SU-DHL-6 (cell line): Measurements from ENCODE around the gene KCNK4.
"Not testable (repeated sequence)": the region's sequence is repeated elsewhere in the genome, so short reads cannot be mapped to it uniquely, and the experiment has no call there.

Experiments used
- H2AFZ ChIP-seq: fragments of 200-600 bp; sonication (generic); 2 replicates; pipeline ENCODE4 v1.6.1; 2014; ENCODE audit warnings: low read depth, mild to moderate bottlenecking, moderate library complexity, mixed read lengths, antibody characterized with exemption, low read length; ENCODE audit not compliant: severe bottlenecking
- H3F3A ChIP-seq: fragments of 200-600 bp; shearing (Covaris generic); 2 replicates; pipeline ENCODE4 v1.6.0; 2016; ENCODE audit warnings: antibody characterized with exemption, mild to moderate bottlenecking; ENCODE audit not compliant: insufficient read depth
- H3K27ac ChIP-seq: fragments of 200-600 bp; sonication (generic); 2 replicates; pipeline ENCODE4 v1.5.1; 2016; ENCODE audit warnings: low read depth, mild to moderate bottlenecking, low read length, moderate library complexity, mixed read lengths
- H3K27me3 ChIP-seq: fragments of 200-600 bp; sonication (generic), shearing (Covaris generic); 2 replicates; pipeline ENCODE4 v1.6.0; 2014; ENCODE audit warnings: mild to moderate bottlenecking, low read length
- H3K36me3 ChIP-seq: fragments of 200-600 bp; sonication (generic); 2 replicates; pipeline ENCODE4 v1.6.1; 2014; ENCODE audit warnings: mild to moderate bottlenecking, low read length, mixed read lengths
- H3K4me2 ChIP-seq: fragments of 300-600, 200-600 bp; shearing (Covaris generic), sonication (generic); 2 replicates; pipeline ENCODE4 v1.6.0; 2014; ENCODE audit warnings: low read length, low read depth, mild to moderate bottlenecking; ENCODE audit not compliant: poor library complexity, severe bottlenecking
- H3K4me3 ChIP-seq: fragments of 200-600 bp; sonication (generic); 2 replicates; pipeline ENCODE4 v1.5.1; 2014; ENCODE audit warnings: antibody characterized with exemption, low read length, mild to moderate bottlenecking, mixed read lengths; ENCODE audit not compliant: insufficient read depth, poor library complexity, severe bottlenecking
- H3K79me2 ChIP-seq: fragments of 200-600 bp; sonication (generic); 2 replicates; pipeline ENCODE4 v1.6.1; 2014; ENCODE audit warnings: mild to moderate bottlenecking, low read length, moderate library complexity; ENCODE audit not compliant: insufficient read depth
- H3K9ac ChIP-seq: fragments of 200-600 bp; sonication (generic); 2 replicates; pipeline ENCODE4 v1.7.0; 2014; ENCODE audit warnings: mild to moderate bottlenecking, low read length
- H3K9me2 ChIP-seq: fragments of 200-600 bp; sonication (generic); replicated peaks from 2 replicates; pipeline ENCODE4 v1.6.1; 2014; ENCODE audit warnings: low read length; ENCODE audit not compliant: insufficient read depth
- H3K9me3 ChIP-seq: fragments of 200-600 bp; sonication (generic); 2 replicates; pipeline ENCODE4 v1.6.1; 2014; ENCODE audit warnings: low read length, mixed read lengths; ENCODE audit not compliant: insufficient read depth
- H4K20me1 ChIP-seq: fragments of 200-600 bp; sonication (generic); 2 replicates; pipeline ENCODE4 v1.6.1; 2014; ENCODE audit warnings: low read depth, mild to moderate bottlenecking, antibody characterized with exemption, low read length, moderate library complexity, mixed read lengths
- CTCF ChIP-seq: fragments of 200-600 bp; sonication (generic); IDR thresholded peaks from one replicate; pipeline ENCODE4 v1.5.1; 2017; ENCODE audit warnings: antibody characterized with exemption, mild to moderate bottlenecking, low read length, moderate library complexity; ENCODE audit not compliant: insufficient read depth, poor library complexity, severe bottlenecking
- EZH2phosphoT487 ChIP-seq: fragments of 200-600 bp; sonication (generic), shearing (Covaris generic); conservative IDR thresholded peaks from 2 replicates; pipeline ENCODE4 v1.6.1; 2018; ENCODE audit warnings: mild to moderate bottlenecking, antibody characterized with exemption, low read length, moderate library complexity, mixed read lengths

KCNK4 gene

GRCh38 chr11:64321533-64321932, 30.4 kb downstream of the KCNK4 start:
- Histone ChIP-seq H2AFZ (no peak overlapping the region), H3K9ac (no peak overlapping the region), H3F3A (peaks cover 11% of the 10 kb centered on the region), H4K20me1 (no peaks in the 10 kb centered on the region), H3K27ac (no peak overlapping the region), H3K9me3 (no peaks in the 10 kb centered on the region), H3K36me3 (no peaks in the 10 kb centered on the region), H3K4me2 (no peak overlapping the region), H3K79me2 (no peaks in the 10 kb centered on the region; the same call in 1 of the 2 replicates), H3K9me2 (no peaks in the 10 kb centered on the region), H3K27me3 (no peaks in the 10 kb centered on the region), H3K4me3 (no peak overlapping the region)
- TF ChIP-seq CTCF (no peak), EZH2phosphoT487 (no peak)

- Histone ChIP-seq H3K9me3 (no peaks in the 10 kb centered on the region), H3K27ac (no peak overlapping the region), H3K27me3 (no peaks in the 10 kb centered on the region), H3K9ac (no peak overlapping the region), H3F3A (no peaks in the 10 kb centered on the region), H3K4me2 (no peak overlapping the region), H3K36me3 (no peaks in the 10 kb centered on the region), H4K20me1 (no peaks in the 10 kb centered on the region), H3K4me3 (no peak overlapping the region), H3K79me2 (no peaks in the 10 kb centered on the region; the same call in 1 of the 2 replicates), H3K9me2 (no peaks in the 10 kb centered on the region), H2AFZ (no peak overlapping the region)
- TF ChIP-seq CTCF (no peak), EZH2phosphoT487 (no peak)
Measured at GRCh38 chr11:64322925-64323260, 31.8 kb downstream of the KCNK4 start.

GRCh38 chr11:64323373-64323772, 32.3 kb downstream of the KCNK4 start:
- no peak overlapping the region for H2AFZ ChIP-seq
- H3K4me3 ChIP-seq: no peak overlapping the region
- H3K27ac ChIP-seq: no peak overlapping the region
- no peaks in the 10 kb centered on the region for H4K20me1 ChIP-seq
- no peaks in the 10 kb centered on the region for H3K9me3 ChIP-seq
- no peak overlapping the region for H3K9ac ChIP-seq
- TF ChIP-seq CTCF (no peak), EZH2phosphoT487 (no peak)
- H3K4me2 ChIP-seq: no peak overlapping the region
- no peaks in the 10 kb centered on the region for H3K27me3 ChIP-seq
- no peaks in the 10 kb centered on the region for H3K36me3 ChIP-seq
- no peaks in the 10 kb centered on the region; the same call in 1 of the 2 replicates for H3K79me2 ChIP-seq
- no peaks in the 10 kb centered on the region for H3F3A ChIP-seq
- H3K9me2 ChIP-seq: no peaks in the 10 kb centered on the region

GRCh38 chr11:64323984-64324383, 32.9 kb downstream of the KCNK4 start:
- not testable (repeated sequence) for H3K4me2 ChIP-seq, H3K36me3 ChIP-seq, H4K20me1 ChIP-seq, H3K9me3 ChIP-seq, H3K4me3 ChIP-seq, H2AFZ ChIP-seq, H3K79me2 ChIP-seq, H3K27ac ChIP-seq, H3K9me2 ChIP-seq, H3K27me3 ChIP-seq, H3K9ac ChIP-seq, H3F3A ChIP-seq
